Stomach (tissue), 9 donors: ENCODE data around the gene ATP2B2. TPM values are rescaled to one million over a fixed set of nuclear protein-coding genes. Genes with fewer than 3 reads are reported as not detected.

ENCODE experiments used
- DNase-seq, 2 donors: peaks; one replicate each; pipeline versions ENCODE4 v3.0.0 to v3.0.0-alpha.2; 2013 to 2019
- H3K27ac ChIP-seq, 5 donors: fragments of 200-600 bp in 4 of 5; sonication (generic) in 4 of 5; one replicate each; pipeline ENCODE4 v1.5.1; 2013 to 2019; ENCODE audit warnings: mild to moderate bottlenecking in 1 of 5, moderate library complexity in 1 of 5
- H3K27me3 ChIP-seq, 3 donors: fragments of 200-600 bp; sonication (generic); one replicate each; pipeline ENCODE4 v1.5.1; 2017 to 2019; ENCODE audit warnings: mixed run types in 1 of 3
- H3K36me3 ChIP-seq, 4 donors: fragments of 200-600 bp; sonication (generic); 1 replicate in 3 of 4; 2 replicates in 1 of 4; pipeline ENCODE4 v1.5.1; 2016 to 2019
- H3K4me1 ChIP-seq, 4 donors: fragments of 200-600 bp; sonication (generic); one replicate each; pipeline ENCODE4 v1.5.1; 2016 to 2019
- H3K4me3 ChIP-seq, 4 donors: fragments of 200-600 bp; sonication (generic) in 3 of 4; one replicate each; pipeline ENCODE4 v1.5.1; 2016 to 2019; ENCODE audit warnings: mild to moderate bottlenecking in 1 of 4
- H3K9me3 ChIP-seq, 4 donors: fragments of 200-600 bp; sonication (generic); one replicate each; pipeline ENCODE4 v1.5.1; 2016 to 2019
- EP300 ChIP-seq: sonication (generic); formaldehyde crosslinking; IDR thresholded peaks from one replicate; pipeline ENCODE4 v1.6.1; 2017; ENCODE audit warnings: antibody characterized with exemption
- POLR2A ChIP-seq, 4 donors: fragments of 450-650 bp; IDR thresholded peaks; one replicate each; pipeline ENCODE4 v1.6.1; 2016; ENCODE audit warnings: antibody characterized with exemption in 4 of 4, control low read depth in 2 of 4, mild to moderate bottlenecking in 1 of 4, moderate library complexity in 1 of 4
- POLR2AphosphoS5 ChIP-seq, 3 donors: sonication (generic); formaldehyde crosslinking; IDR thresholded peaks; one replicate each; pipeline ENCODE4 v1.6.1; 2016; ENCODE audit warnings: antibody characterized with exemption in 3 of 3
- WGBS, 5 donors: extraction: QIAGEN DNeasy Blood & Tissue Kit in 3 of 5; methylation state at CpG; one replicate each; pipeline versions ENCODE4 v1.1.5 to v1.1.7; 2013 to 2018; 5-methylcytosine and 5-hydroxymethylcytosine counted together
- intact Hi-C: fragments of 100-400 bp; cut with DNase I; formaldehyde crosslinking; loops from one replicate; pipeline ENCODE4 v1.15.1; 2023; ENCODE audit warnings: low total_unique reads
- polyA plus RNA-seq, 3 donors: library from polyadenylated mRNA; stranded (reverse); fragments of 200-250 nt; gene quantifications; one replicate each; pipeline ENCODE4 v1.2.3, GENCODE V29; 2013
- total RNA-seq, 5 donors: library from RNA; depleted of rRNA; stranded (reverse); fragments of >200 nt; gene quantifications; one replicate each; pipeline versions ENCODE4 v1.1.0 to v1.2.3, GENCODE V29; 2014 to 2016
- TF ChIP-seq, protein P1 (sequence below), 7 experiments: fragments of 450-650 bp in 4 of 7; fragments of 200-600 bp in 3 of 7; sonication (generic) in 3 of 7; IDR thresholded peaks; one replicate each; pipeline ENCODE4 v1.5.1; 2016 to 2019; ENCODE audit warnings: antibody characterized with exemption in 7 of 7, control low read depth in 2 of 7, mild to moderate bottlenecking in 1 of 7
- donor health status: healthy with polysubstance abuse.
- donor health status: Bipolar disorder and iron deficiency.
- donor health status: healthy.

The ATP2B2 gene
- total and polyA plus RNA-seq, 8 donors = 0.03 to 0.37 TPM; not detected in 6

DNA sequence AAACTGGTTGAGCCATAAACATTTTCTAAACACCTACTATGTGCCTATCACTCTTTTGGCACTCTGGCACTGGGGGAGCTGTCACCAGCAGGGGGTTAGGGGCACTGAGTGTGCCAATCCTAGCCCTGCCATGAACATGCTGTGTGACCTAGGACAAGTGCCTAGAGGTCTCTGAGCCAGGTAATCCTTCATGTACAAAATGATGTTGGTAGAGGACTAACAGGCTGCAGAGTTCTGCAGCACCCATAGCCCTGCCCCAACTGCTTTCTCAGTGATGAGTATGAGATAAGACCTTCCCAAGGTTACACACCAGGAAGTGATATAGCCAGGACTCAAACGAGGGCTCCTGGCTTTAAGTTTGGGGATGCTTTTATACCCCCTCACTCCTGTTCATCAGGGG, 99.6 kb downstream of the ATP2B2 start:
- Histone ChIP-seq H3K27ac (no peak overlapping the region), H3K36me3 (no peaks in the 10 kb centered on the region), H3K27me3 (no peaks in the 10 kb centered on the region), H3K9me3 (no peaks in the 10 kb centered on the region), H3K4me3 (no peak overlapping the region), H3K4me1 (no peaks in the 10 kb centered on the region)
- WGBS, 5 donors = 14 to 56% (median 32%) methylated on average over 1 of the region's 1 CpG
- no peak for TF ChIP-seq POLR2AphosphoS5 (IDR thresholded peaks at IDR 0.05)
- TF ChIP-seq, protein P1, sequence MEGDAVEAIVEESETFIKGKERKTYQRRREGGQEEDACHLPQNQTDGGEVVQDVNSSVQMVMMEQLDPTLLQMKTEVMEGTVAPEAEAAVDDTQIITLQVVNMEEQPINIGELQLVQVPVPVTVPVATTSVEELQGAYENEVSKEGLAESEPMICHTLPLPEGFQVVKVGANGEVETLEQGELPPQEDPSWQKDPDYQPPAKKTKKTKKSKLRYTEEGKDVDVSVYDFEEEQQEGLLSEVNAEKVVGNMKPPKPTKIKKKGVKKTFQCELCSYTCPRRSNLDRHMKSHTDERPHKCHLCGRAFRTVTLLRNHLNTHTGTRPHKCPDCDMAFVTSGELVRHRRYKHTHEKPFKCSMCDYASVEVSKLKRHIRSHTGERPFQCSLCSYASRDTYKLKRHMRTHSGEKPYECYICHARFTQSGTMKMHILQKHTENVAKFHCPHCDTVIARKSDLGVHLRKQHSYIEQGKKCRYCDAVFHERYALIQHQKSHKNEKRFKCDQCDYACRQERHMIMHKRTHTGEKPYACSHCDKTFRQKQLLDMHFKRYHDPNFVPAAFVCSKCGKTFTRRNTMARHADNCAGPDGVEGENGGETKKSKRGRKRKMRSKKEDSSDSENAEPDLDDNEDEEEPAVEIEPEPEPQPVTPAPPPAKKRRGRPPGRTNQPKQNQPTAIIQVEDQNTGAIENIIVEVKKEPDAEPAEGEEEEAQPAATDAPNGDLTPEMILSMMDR (IDR thresholded peaks at IDR 0.05) = no peak
- no peak for TF ChIP-seq EP300
- no peak for TF ChIP-seq POLR2A (IDR thresholded peaks at IDR 0.05)
- intact Hi-C loops = no loop called here
- no peak for DNase-seq

DNA sequence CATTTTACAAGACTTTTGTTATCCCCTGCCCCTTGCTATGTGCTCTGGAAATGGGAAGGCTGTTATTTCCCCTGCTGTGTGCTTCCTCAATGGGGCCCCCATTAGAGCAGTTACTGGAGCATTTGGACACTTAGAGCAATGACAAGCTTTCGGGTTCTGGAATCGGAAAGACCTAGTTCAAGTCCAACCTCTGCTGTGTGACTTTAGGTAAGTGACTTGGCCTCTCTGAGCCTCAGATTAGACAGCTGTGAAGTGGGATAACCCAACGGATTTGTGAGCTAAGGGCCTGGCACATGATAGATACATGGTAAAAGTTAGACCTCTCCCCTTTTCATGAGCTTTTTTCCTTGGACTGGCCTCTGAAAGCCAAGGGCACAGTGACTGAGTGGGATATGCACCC, 100.5 kb downstream of the ATP2B2 start:
- intact Hi-C loops = no loop called here
- Histone ChIP-seq H3K36me3 (no peaks in the 10 kb centered on the region), H3K27me3 (no peaks in the 10 kb centered on the region), H3K27ac (no peak overlapping the region), H3K9me3 (no peaks in the 10 kb centered on the region), H3K4me3 (no peak overlapping the region), H3K4me1 (no peaks in the 10 kb centered on the region)
- TF ChIP-seq, protein P1 (IDR thresholded peaks at IDR 0.05) = no peak
- TF ChIP-seq POLR2A (IDR thresholded peaks at IDR 0.05) = no peak
- no peak for TF ChIP-seq EP300
- no peak for TF ChIP-seq POLR2AphosphoS5 (IDR thresholded peaks at IDR 0.05)
- no peak for DNase-seq
- WGBS, 5 donors = 65 to 88% (median 80%) methylated on average over 3 of the region's 3 CpGs

DNA sequence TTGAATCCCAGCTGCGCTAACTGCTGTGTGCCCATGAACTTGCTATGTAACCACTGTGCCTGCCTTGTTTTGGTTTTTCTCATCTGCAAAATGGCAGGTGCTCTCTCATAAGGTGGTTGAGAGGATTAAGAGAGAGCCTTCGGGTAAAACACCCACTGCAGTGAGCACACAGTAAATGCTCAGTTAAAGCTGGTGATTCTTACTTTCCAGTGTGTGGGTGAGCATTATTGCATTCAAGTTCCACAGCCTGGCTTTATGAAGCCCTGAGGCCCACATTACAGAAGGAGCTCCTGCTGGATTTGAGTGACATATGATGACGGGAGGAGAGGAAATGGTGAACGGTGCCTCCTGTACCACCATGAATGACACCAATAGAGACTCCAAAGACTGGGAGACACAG, 101.0 kb downstream of the ATP2B2 start:
- Histone ChIP-seq H3K36me3 (no peaks in the 10 kb centered on the region), H3K9me3 (no peaks in the 10 kb centered on the region), H3K4me1 (no peaks in the 10 kb centered on the region), H3K4me3 (no peak overlapping the region), H3K27ac (no peak overlapping the region), H3K27me3 (no peaks in the 10 kb centered on the region)
- no peak for DNase-seq
- WGBS, 5 donors = 55 to 79% (median 75%) methylated on average over 4 of the region's 4 CpGs
- intact Hi-C loops = no loop called here
- TF ChIP-seq, protein P1 (IDR thresholded peaks at IDR 0.05) = no peak
- TF ChIP-seq POLR2A (IDR thresholded peaks at IDR 0.05) (no peak), EP300 (no peak), POLR2AphosphoS5 (IDR thresholded peaks at IDR 0.05) (no peak)

DNA sequence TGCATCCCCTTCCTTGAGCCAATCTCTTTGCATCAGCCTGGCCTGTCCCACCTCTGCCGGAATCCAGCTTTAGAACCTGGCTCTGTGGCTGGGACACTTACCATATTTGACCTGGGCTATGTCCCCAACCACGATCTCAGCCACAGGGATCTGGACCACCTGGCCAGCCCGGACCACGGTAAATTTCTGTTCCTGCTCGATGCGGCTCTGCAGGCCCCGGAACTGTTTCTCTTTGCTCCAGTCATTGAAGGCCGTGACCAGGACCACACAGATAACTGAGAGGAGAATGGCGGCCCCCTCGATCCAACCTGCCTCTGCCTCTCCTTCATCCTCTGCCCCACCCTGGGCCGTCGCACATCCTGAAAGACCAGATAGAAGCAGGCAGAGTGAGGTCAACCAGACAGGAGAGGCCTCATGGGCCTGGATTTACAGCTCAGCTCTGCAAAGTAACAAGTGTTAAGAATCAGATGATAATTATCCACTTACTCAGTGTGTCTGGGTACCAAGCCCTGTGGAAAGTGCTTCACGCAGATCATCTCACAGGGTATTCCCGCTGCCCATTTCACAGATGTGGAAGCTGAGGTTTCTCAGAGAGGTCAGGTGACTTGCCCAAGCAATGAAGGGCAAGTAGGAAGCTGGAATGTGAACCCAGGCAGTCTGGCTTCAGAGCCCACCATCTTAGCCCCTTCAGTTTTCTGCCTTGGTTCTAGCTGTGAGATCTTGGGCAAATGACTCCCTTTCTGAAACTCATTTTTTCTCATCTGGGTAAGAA, 103.2 kb downstream of the ATP2B2 start:
- Histone ChIP-seq H3K4me3 (no peak overlapping the region), H3K27ac (no peak overlapping the region), H3K27me3 (no peaks in the 10 kb centered on the region), H3K36me3 (no peaks in the 10 kb centered on the region), H3K4me1 (no peaks in the 10 kb centered on the region), H3K9me3 (no peaks in the 10 kb centered on the region)
- intact Hi-C loops = no loop called here
- no peak for DNase-seq
- WGBS, 5 donors = 91 to 96% (median 92%) methylated on average over 14 of the region's 14 CpGs
- TF ChIP-seq POLR2A (IDR thresholded peaks at IDR 0.05) (no peak), POLR2AphosphoS5 (IDR thresholded peaks at IDR 0.05) (no peak), EP300 (no peak)
- TF ChIP-seq, protein P1 (IDR thresholded peaks at IDR 0.05) = no peak
